GM12878 (cell line): ENCODE measurements around the gene CHMP6. TPM values are rescaled to one million over a fixed set of nuclear protein-coding genes. Genes with fewer than 3 reads are reported as not detected.

Experiments used
- ATAC-seq: fragments of 200-7000 bp; cut with Tn5 transposase; 3 replicates; pipeline ENCODE4 v1.9.1; 2020; ENCODE audit warnings: mild to moderate bottlenecking, moderate library complexity
- BruUV-seq: library from RNA; stranded (reverse); fragments of 400-500 nt; replicated peaks from 2 replicates; lab custom pipeline; 2021; lab: Mats Ljungman, UMichigan
- CTCF ChIA-PET: fragments of 300-600 bp; sonication (Branson Sonifier 250); formaldehyde crosslinking; extraction: SDS; loops from one replicate; lab custom pipeline; 2021; ENCODE audit warnings: inconsistent platforms; lab: Yijun Ruan, JAX
- POLR2A ChIA-PET: fragments of 350-600 bp; formaldehyde crosslinking; extraction: SDS; loops from one replicate; lab custom pipeline; 2021; ENCODE audit warnings: inconsistent platforms; lab: Charles Lee
- RAD21 ChIA-PET: fragments of 300-600 bp; sonication (Branson Sonifier 250); formaldehyde crosslinking; loops from one replicate; lab custom pipeline; 2023; ENCODE audit warnings: antibody characterized with exemption; ENCODE audit not compliant: unreplicated experiment; lab: Charles Lee
- SMC1A ChIA-PET: fragments of 300-600 bp; sonication (Branson Sonifier 250); formaldehyde crosslinking; loops from one replicate; lab custom pipeline; 2023; ENCODE audit not compliant: unreplicated experiment, uncharacterized antibody; lab: Charles Lee
- DNase-seq: peaks from one replicate; pipeline ENCODE4 v3.0.0-alpha.2; 2011; ENCODE audit warnings: low read depth, low spot score
- FAIRE-seq: peaks from 3 replicates; lab custom pipeline; 2011; peaks lifted over from hg19 to GRCh38; lab: Jason Lieb, UNC
- H2AFZ ChIP-seq: 2 replicates; pipeline ENCODE4 v1.6.0; 2011; ENCODE audit warnings: low read depth, low read length, control low read depth; ENCODE audit not compliant: control insufficient read depth
- H3K27ac ChIP-seq: 2 replicates; pipeline ENCODE4 v1.5.1; 2011; ENCODE audit warnings: control low read depth; ENCODE audit not compliant: control insufficient read depth, insufficient read depth
- H3K27me3 ChIP-seq, 2 experiments: replicated peaks in 1 of 2; 2 replicates each; pipeline versions ENCODE4 v1.6.0 to v1.6.1; 2011; ENCODE audit warnings: low read length in 1 of 2; ENCODE audit not compliant: control insufficient read depth in 2 of 2, insufficient read depth in 2 of 2
- H3K36me3 ChIP-seq, 2 experiments: 2 replicates each; pipeline ENCODE4 v1.5.1; 2011; ENCODE audit warnings: low read length in 1 of 2; ENCODE audit not compliant: control insufficient read depth in 2 of 2, insufficient read depth in 2 of 2
- H3K4me1 ChIP-seq: 2 replicates; pipeline ENCODE4 v1.6.1; 2011; ENCODE audit warnings: mild to moderate bottlenecking, low read length, moderate library complexity, mixed read lengths; ENCODE audit not compliant: control insufficient read depth, insufficient read depth
- H3K4me2 ChIP-seq: 2 replicates; pipeline ENCODE4 v1.6.0; 2011; ENCODE audit warnings: control low read depth; ENCODE audit not compliant: control insufficient read depth, insufficient read depth
- H3K4me3 ChIP-seq: fragments of 200-600 bp; sonication (generic); 2 replicates; pipeline ENCODE4 v1.5.1; 2016
- H3K79me2 ChIP-seq: 2 replicates; pipeline ENCODE4 v1.6.0; 2011; ENCODE audit warnings: low read length; ENCODE audit not compliant: control insufficient read depth, insufficient read depth
- H3K9ac ChIP-seq: 2 replicates; pipeline ENCODE4 v1.8.0; 2011; ENCODE audit warnings: low read length, control low read depth, mixed read lengths; ENCODE audit not compliant: control insufficient read depth, insufficient read depth
- H3K9me3 ChIP-seq: replicated peaks from 3 replicates; pipeline ENCODE4 v1.5.1; 2011; ENCODE audit warnings: mild to moderate bottlenecking, low read length; ENCODE audit not compliant: control insufficient read depth, insufficient read depth
- H4K20me1 ChIP-seq: 2 replicates; pipeline ENCODE4 v1.6.0; 2011; ENCODE audit not compliant: control insufficient read depth, insufficient read depth
- BHLHE40 ChIP-seq, 2 experiments: fragments of 450-650 bp in 1 of 2; IDR thresholded peaks; 2 replicates each; pipeline ENCODE4 v1.6.1; 2011 to 2017; ENCODE audit warnings: low read depth in 2 of 2, borderline replicate concordance in 1 of 2, improper control_type of control experiment in 1 of 2, low read length in 1 of 2, mild to moderate bottlenecking in 1 of 2
- BMI1 ChIP-seq: fragments of 450-650 bp; IDR thresholded peaks from 2 replicates; pipeline ENCODE4 v1.6.1; 2016; ENCODE audit warnings: mild to moderate bottlenecking, moderate library complexity, borderline replicate concordance
- EED ChIP-seq: sonication (generic); IDR thresholded peaks from 2 replicates; pipeline ENCODE4 v1.6.1; 2016; ENCODE audit warnings: antibody characterized with exemption, low read depth
- EGR1 ChIP-seq, 2 experiments: IDR thresholded peaks; 1 replicate in 1 of 2; 2 replicates in 1 of 2; pipeline ENCODE4 v1.6.1; 2011 to 2012; ENCODE audit warnings: low read depth in 2 of 2, low read length in 2 of 2, borderline replicate concordance in 1 of 2, mild to moderate bottlenecking in 1 of 2, moderate library complexity in 1 of 2
- FOXM1 ChIP-seq: IDR thresholded peaks from 2 replicates; pipeline ENCODE4 v1.6.1; 2012; ENCODE audit warnings: low read depth, mild to moderate bottlenecking, inconsistent platforms, low read length, moderate library complexity
- HDGF ChIP-seq: fragments of 450-650 bp; IDR thresholded peaks from 2 replicates; pipeline ENCODE4 v1.6.1; 2016; ENCODE audit warnings: antibody characterized with exemption
- KDM1A ChIP-seq: fragments of 200-600 bp; sonication (generic); IDR thresholded peaks from 2 replicates; pipeline ENCODE4 v1.6.1; 2016; ENCODE audit warnings: borderline replicate concordance
- NFYA ChIP-seq: IDR thresholded peaks from 2 replicates; pipeline ENCODE4 v1.6.1; 2011; ENCODE audit warnings: low read depth, mild to moderate bottlenecking, low read length, improper control_type of control experiment, borderline replicate concordance
- STAT1 ChIP-seq: fragments of 450-650 bp; conservative IDR thresholded peaks from 2 replicates; pipeline ENCODE4 v1.6.1; 2014; ENCODE audit warnings: antibody characterized with exemption, mild to moderate bottlenecking
- WRNIP1 ChIP-seq: IDR thresholded peaks from 2 replicates; pipeline ENCODE4 v1.6.1; 2011; ENCODE audit warnings: low read depth, low read length, improper control_type of control experiment, borderline replicate concordance
- ZBTB11 ChIP-seq: fragments of 450-650 bp; formaldehyde crosslinking; IDR thresholded peaks from 2 replicates; pipeline ENCODE4 v1.5.0; 2022; ENCODE audit warnings: mild to moderate bottlenecking, missing genetic modification characterization
- ZNF24 ChIP-seq: fragments of 450-650 bp; IDR thresholded peaks from 2 replicates; pipeline ENCODE4 v1.6.1; 2017; ENCODE audit warnings: antibody characterized with exemption, mild to moderate bottlenecking
- ZNF592 ChIP-seq: fragments of 450-650 bp; IDR thresholded peaks from 2 replicates; pipeline ENCODE4 v1.6.1; 2017; ENCODE audit warnings: mild to moderate bottlenecking, moderate library complexity
- WGBS: methylation state at CpG from one replicate; pipeline ENCODE4 v1.1.6; 2016; ENCODE audit warnings: low lambda C conversion rate; ENCODE audit not compliant: insufficient replicate concordance, insufficient coverage; ENCODE audit errors: missing lambda C conversion rate; 5-methylcytosine and 5-hydroxymethylcytosine counted together
- in situ Hi-C: fragments of 300-500 bp; cut with MboI; formaldehyde crosslinking; loops from 9 replicates; pipeline ENCODE4 v1.14.3; 2018; ENCODE audit warnings: mixed read lengths
- intact Hi-C: fragments of 100-400 bp; cut with micrococcal nuclease; formaldehyde crosslinking; loops from one replicate; pipeline ENCODE4 v1.14.2; 2022; ENCODE audit not compliant: unreplicated experiment
- polyA plus RNA-seq, 11 experiments: library from polyadenylated mRNA; depleted of rRNA in 4 of 11; unstranded in 6 of 11; stranded (reverse) in 5 of 11; fragments of >200 nt; fragmentation: Nextera tagmentation in 4 of 11; fragmentation: Illumina TruSeq in 1 of 11; extraction: Ambion mirVana in 4 of 11; extraction: Trizol in 1 of 11; gene quantifications; 1 replicate in 1 of 11; 2 replicates in 10 of 11; pipeline versions ENCODE4 v1.2.1 to v1.2.3, GENCODE V29; 2011 to 2016; ENCODE audit warnings: inconsistent platforms in 2 of 11, missing spikeins in 2 of 11, low read depth in 1 of 11
- total RNA-seq, 4 experiments: library from RNA; depleted of rRNA in 3 of 4; stranded (reverse); fragments of >200 nt in 3 of 4; fragmentation: Illumina TruSeq in 1 of 4; extraction: Trizol in 1 of 4; gene quantifications; 2 replicates each; pipeline versions ENCODE4 v1.2.1 to v1.2.3, GENCODE V29; 2013 to 2021

CHMP6 gene
- total and polyA plus RNA-seq, 10 of the 15 experiments (the other 5 are each of a cell fraction or from before 2014, with no cell fraction given) = 0.21 to 37.9 (median 14.7) TPM

GRCh38 chr17:81009136-81009535 is 17.5 kb downstream of the CHMP6 start:
- RAD21 ChIA-PET = no interaction called here
- H3K79me2 ChIP-seq = no peaks in the 10 kb centered on the region
- intact Hi-C loops (no loop called here), in situ Hi-C loops (loop anchor here (25.0 kb wide), 1 partner anchor 228 kb away; the partner anchor contains the start of genes NDUFAF8 and TEPSIN)
- CTCF ChIA-PET = interaction anchor here (0.9 kb wide), 1 partner anchor 581 kb away, joined by 4 read pairs; no protein-coding TSS in a partner anchor
- no peak overlapping the region for H3K4me3 ChIP-seq
- no peak overlapping the region for H3K27ac ChIP-seq
- FAIRE-seq = no peak
- H3K36me3 ChIP-seq = no peaks in the 10 kb centered on the region
- WGBS = 22% methylated on average over 14 of the region's 14 CpGs
- peaks cover 0 to 8% of the 10 kb centered on the region in 2 experiments; a peak in 3 of 4 replicates for H3K27me3 ChIP-seq
- H3K9me3 ChIP-seq = no peaks in the 10 kb centered on the region; the same call in 2 of the 3 replicates
- no TSS peak for BruUV-seq
- no peaks in the 10 kb centered on the region for H4K20me1 ChIP-seq
- H3K4me2 ChIP-seq = no peak overlapping the region
- H3K4me1 ChIP-seq = no peaks in the 10 kb centered on the region
- ATAC-seq = no peak
- H2AFZ ChIP-seq = no peak overlapping the region
- H3K9ac ChIP-seq = no peak overlapping the region
- TF ChIP-seq EED (no peak), WRNIP1 (no peak), ZNF592 (no peak), BMI1 (no peak), HDGF (no peak), FOXM1 (no peak), NFYA (no peak), KDM1A (no peak), ZBTB11 (no peak), EGR1 (IDR thresholded peaks at IDR 0.05; ENCODE audit: borderline replicate concordance in 1 of 2, low read depth in 2 of 2, low read length in 2 of 2) (no peak), BHLHE40 (IDR thresholded peaks at IDR 0.05; ENCODE audit: borderline replicate concordance in 1 of 2, low read depth in 2 of 2, low read length in 1 of 2) (no peak), STAT1 (no peak), ZNF24 (no peak)
- POLR2A ChIA-PET = no interaction called here
- DNase-seq = no peak
- SMC1A ChIA-PET = interaction anchor here (1.2 kb wide), 1 partner anchor 40 kb away, joined by 3 read pairs; no protein-coding TSS in a partner anchor
